Measurements from ENCODE around the gene SORBS2.

DNA sequence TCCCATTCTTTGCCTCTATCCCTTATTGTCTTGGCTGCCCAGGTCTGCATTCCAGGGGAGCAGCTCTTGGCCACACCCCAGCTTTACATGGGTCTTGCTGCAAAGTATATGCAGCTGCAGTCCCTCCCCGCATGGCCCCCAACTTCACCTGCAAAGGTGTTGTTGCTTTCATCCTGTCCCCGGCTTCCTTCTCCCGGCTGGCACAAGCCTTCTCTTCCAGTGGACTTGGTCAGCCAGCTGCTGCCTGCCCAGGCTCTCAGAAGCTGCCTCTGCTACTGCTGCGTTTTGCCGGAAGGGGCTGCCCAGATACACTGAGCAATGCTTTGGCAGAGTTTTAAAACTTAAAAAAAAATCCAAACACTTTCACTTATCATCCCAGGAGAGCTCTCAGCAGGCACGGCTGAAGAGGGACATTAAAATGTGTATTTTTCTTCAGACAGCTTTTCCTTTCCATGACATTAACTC is 155.5 kb downstream of the SORBS2 start:
- no peak for TF ChIP-seq POLR2A (IDR thresholded peaks at IDR 0.05)
- TF ChIP-seq, protein P1, sequence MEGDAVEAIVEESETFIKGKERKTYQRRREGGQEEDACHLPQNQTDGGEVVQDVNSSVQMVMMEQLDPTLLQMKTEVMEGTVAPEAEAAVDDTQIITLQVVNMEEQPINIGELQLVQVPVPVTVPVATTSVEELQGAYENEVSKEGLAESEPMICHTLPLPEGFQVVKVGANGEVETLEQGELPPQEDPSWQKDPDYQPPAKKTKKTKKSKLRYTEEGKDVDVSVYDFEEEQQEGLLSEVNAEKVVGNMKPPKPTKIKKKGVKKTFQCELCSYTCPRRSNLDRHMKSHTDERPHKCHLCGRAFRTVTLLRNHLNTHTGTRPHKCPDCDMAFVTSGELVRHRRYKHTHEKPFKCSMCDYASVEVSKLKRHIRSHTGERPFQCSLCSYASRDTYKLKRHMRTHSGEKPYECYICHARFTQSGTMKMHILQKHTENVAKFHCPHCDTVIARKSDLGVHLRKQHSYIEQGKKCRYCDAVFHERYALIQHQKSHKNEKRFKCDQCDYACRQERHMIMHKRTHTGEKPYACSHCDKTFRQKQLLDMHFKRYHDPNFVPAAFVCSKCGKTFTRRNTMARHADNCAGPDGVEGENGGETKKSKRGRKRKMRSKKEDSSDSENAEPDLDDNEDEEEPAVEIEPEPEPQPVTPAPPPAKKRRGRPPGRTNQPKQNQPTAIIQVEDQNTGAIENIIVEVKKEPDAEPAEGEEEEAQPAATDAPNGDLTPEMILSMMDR (IDR thresholded peaks at IDR 0.05): peak in 2 of 3 donors; percentile 52 to 61
